CD8-positive, alpha-beta memory T cell (primary cell): ENCODE results near the gene YPEL4. TPM values are rescaled to one million over a fixed set of nuclear protein-coding genes. Genes with fewer than 3 reads are reported as not detected.

ENCODE experiments used
- CTCF ChIA-PET: fragments of 350-600 bp; sonication (Branson Sonifier 250); formaldehyde crosslinking; loops from one replicate; lab custom pipeline; 2021; ENCODE audit warnings: antibody characterized with exemption; lab: Charles Lee
- POLR2A ChIA-PET: fragments of 350-600 bp; sonication (Branson Sonifier 250); formaldehyde crosslinking; loops from one replicate; lab custom pipeline; 2021; ENCODE audit warnings: antibody characterized with exemption; lab: Charles Lee
- DNase-seq, 5 donors: peaks; one replicate each; pipeline versions ENCODE4 v3.0.0 to v3.0.0-alpha.2; 2020 to 2022; ENCODE audit warnings: mixed read lengths in 1 of 5
- H3K27ac ChIP-seq: one replicate; pipeline ENCODE4 v1.7.0; 2013; ENCODE audit warnings: low read depth, mild to moderate bottlenecking, low read length, moderate library complexity
- H3K27me3 ChIP-seq: 2 replicates; pipeline ENCODE4 v1.7.0; 2013; ENCODE audit warnings: low read length, mild to moderate bottlenecking; ENCODE audit not compliant: insufficient read depth, poor library complexity, severe bottlenecking
- H3K36me3 ChIP-seq: 2 replicates; pipeline ENCODE4 v1.7.0; 2013; ENCODE audit warnings: mild to moderate bottlenecking, low read length, moderate library complexity; ENCODE audit not compliant: insufficient read depth
- H3K4me1 ChIP-seq: 2 replicates; pipeline ENCODE4 v1.7.0; 2013; ENCODE audit warnings: mild to moderate bottlenecking, low read length, moderate library complexity; ENCODE audit not compliant: insufficient read depth
- H3K4me3 ChIP-seq: 2 replicates; pipeline ENCODE4 v1.7.0; 2013; ENCODE audit warnings: mild to moderate bottlenecking, low read length
- H3K9me3 ChIP-seq: 2 replicates; pipeline ENCODE4 v1.7.0; 2013; ENCODE audit warnings: mild to moderate bottlenecking, low read length
- H3K27ac Mint-ChIP-seq, 8 donors: one replicate each; pipeline ENCODE4 v1.8.0; 2020 to 2021; ENCODE audit warnings: mixed read lengths in 8 of 8, mild to moderate bottlenecking in 6 of 8, inconsistent platforms in 3 of 8, moderate library complexity in 3 of 8
- H3K27me3 Mint-ChIP-seq, 2 donors: one replicate each; pipeline ENCODE4 v1.8.0; 2020 to 2021; ENCODE audit warnings: mixed read lengths in 2 of 2, mild to moderate bottlenecking in 1 of 2, moderate library complexity in 1 of 2
- H3K36me3 Mint-ChIP-seq, 3 donors: one replicate each; pipeline ENCODE4 v1.8.0; 2020 to 2021; ENCODE audit warnings: mixed read lengths in 3 of 3, inconsistent platforms in 1 of 3, mild to moderate bottlenecking in 1 of 3
- H3K4me1 Mint-ChIP-seq, 3 donors: one replicate each; pipeline ENCODE4 v1.8.0; 2020 to 2021; ENCODE audit warnings: mixed read lengths in 3 of 3, inconsistent platforms in 1 of 3, mild to moderate bottlenecking in 1 of 3
- H3K4me3 Mint-ChIP-seq, 7 donors: one replicate each; pipeline ENCODE4 v1.8.0; 2020 to 2021; ENCODE audit warnings: mixed read lengths in 7 of 7, mild to moderate bottlenecking in 6 of 7, moderate library complexity in 4 of 7, inconsistent platforms in 2 of 7
- H3K9me3 Mint-ChIP-seq, 5 donors: one replicate each; pipeline ENCODE4 v1.8.0; 2020 to 2022; ENCODE audit warnings: mixed read lengths in 5 of 5, mild to moderate bottlenecking in 3 of 5, moderate library complexity in 2 of 5, inconsistent platforms in 1 of 5
- polyA plus RNA-seq: library from polyadenylated mRNA; unstranded; fragments of 300-500 nt; fragmentation: Illumina TruSeq; gene quantifications from one replicate; pipeline ENCODE4 v1.2.3, GENCODE V29; 2021
- total RNA-seq, 2 experiments: library from RNA; stranded (reverse); gene quantifications; one replicate each; pipeline ENCODE4 v1.2.3, GENCODE V29; 2021

The YPEL4 gene
- total and polyA plus RNA-seq, 3 experiments from 2014 or later, result 0.37 to 1.7 (median 1.0) TPM

GRCh38 chr11:57597916-57598830, 51.5 kb downstream of the YPEL4 start:
- no peaks in the 10 kb centered on the region for H3K36me3 Mint-ChIP-seq
- no peak for DNase-seq
- peaks cover 35 to 54% of the 10 kb centered on the region in 2 donors for H3K27me3 Mint-ChIP-seq
- Histone ChIP-seq H3K9me3 (no peaks in the 10 kb centered on the region), H3K27ac (no peak overlapping the region), H3K4me1 (no peaks in the 10 kb centered on the region), H3K36me3 (no peaks in the 10 kb centered on the region), H3K27me3 (peaks cover 14% of the 10 kb centered on the region), H3K4me3 (no peak overlapping the region)
- CTCF ChIA-PET, result interaction anchor here (0.6 kb wide), 1 partner anchor 21 kb away, joined by 4 read pairs; no protein-coding TSS in a partner anchor
- peak overlapping the region in 1 of 7 donors; percentile 54 for H3K4me3 Mint-ChIP-seq
- no peaks in the 10 kb centered on the region for H3K9me3 Mint-ChIP-seq
- peaks cover 0 to 3% (median 0%) of the 10 kb centered on the region in 3 donors for H3K4me1 Mint-ChIP-seq
- no peak overlapping the region for H3K27ac Mint-ChIP-seq
- POLR2A ChIA-PET, result no interaction called here

GRCh38 chr11:57597461-57597915, 52.2 kb downstream of the YPEL4 start, which contains the start of gene SERPING1:
SERPING1 (plus strand) TSS chr11:57597685; CDS start chr11:57598271, 586 bp downstream.
- no peaks in the 10 kb centered on the region for H3K4me1 ChIP-seq
- H3K27ac ChIP-seq, result no peak within 1 kb of the TSS
- H3K27me3 Mint-ChIP-seq, result peaks cover 35 to 58% of the 10 kb centered on the region in 2 donors
- H3K4me1 Mint-ChIP-seq, result peaks cover 0 to 3% (median 0%) of the 10 kb centered on the region in 3 donors
- CTCF ChIA-PET, result interaction anchor here (0.6 kb wide), 1 partner anchor 22 kb away, joined by 4 read pairs; no protein-coding TSS in a partner anchor
- no peaks in the 10 kb centered on the region for H3K9me3 ChIP-seq
- no peak within 1 kb of the TSS for H3K4me3 ChIP-seq
- no peak for DNase-seq
- no peaks in the 10 kb centered on the region for H3K9me3 Mint-ChIP-seq
- peak within 1 kb of the TSS in 1 of 7 donors; percentile 54 for H3K4me3 Mint-ChIP-seq
- H3K27ac Mint-ChIP-seq, result no peak within 1 kb of the TSS
- POLR2A ChIA-PET, result interaction anchor here (0.5 kb wide), 1 partner anchor 41 kb away, joined by 3 read pairs; no protein-coding TSS in a partner anchor
- no peaks in the 10 kb centered on the region for H3K36me3 ChIP-seq
- no peaks in the 10 kb centered on the region for H3K36me3 Mint-ChIP-seq
- H3K27me3 ChIP-seq, result peaks cover 14% of the 10 kb centered on the region

- H3K36me3 ChIP-seq, result no peaks in the 10 kb centered on the region
- POLR2A ChIA-PET, result no interaction called here
- peaks cover 14% of the 10 kb centered on the region for H3K27me3 ChIP-seq
- no peak overlapping the region for H3K27ac Mint-ChIP-seq
- H3K9me3 Mint-ChIP-seq, result no peaks in the 10 kb centered on the region
- peaks cover 0 to 3% (median 0%) of the 10 kb centered on the region in 3 donors for H3K4me1 Mint-ChIP-seq
- H3K36me3 Mint-ChIP-seq, result no peaks in the 10 kb centered on the region
- H3K4me3 ChIP-seq, result no peak overlapping the region
- H3K4me3 Mint-ChIP-seq, result no peak overlapping the region
- H3K9me3 ChIP-seq, result no peaks in the 10 kb centered on the region
- DNase-seq, result no peak
- CTCF ChIA-PET, result interaction anchor here (1.0 kb wide), 1 partner anchor 28 kb away, joined by 4 read pairs; the partner anchor contains the start of gene UBE2L6
- no peak overlapping the region for H3K27ac ChIP-seq
- H3K4me1 ChIP-seq, result no peaks in the 10 kb centered on the region
- peaks cover 37 to 53% of the 10 kb centered on the region in 2 donors for H3K27me3 Mint-ChIP-seq
Observed at GRCh38 chr11:57596266-57596885, 53.3 kb downstream of the YPEL4 start.

Other genes with a start within 250 kb of the YPEL4 start
- gene SLC43A3, start 222.8 kb downstream of the YPEL4 start, total RNA-seq, result 100 to 1,000 TPM; 434 to 447 TPM
- 32.6 TPM for gene SLC43A3, start 222.8 kb downstream of the YPEL4 start, polyA plus RNA-seq
- under 1 TPM; 0.24 to 0.27 TPM for gene RTN4RL2, start 189.4 kb downstream of the YPEL4 start, total RNA-seq
- 0.28 TPM for gene RTN4RL2, start 189.4 kb downstream of the YPEL4 start, polyA plus RNA-seq
- gene SLC43A1, start 134.2 kb downstream of the YPEL4 start, total RNA-seq, result 10 to 100 TPM; 24.2 to 25.3 TPM
- gene SLC43A1, start 134.2 kb downstream of the YPEL4 start, polyA plus RNA-seq, result 23.5 TPM
- gene TIMM10, start 119.2 kb downstream of the YPEL4 start, total RNA-seq, result 100 to 1,000 TPM; 151 to 154 TPM
- gene TIMM10, start 119.2 kb downstream of the YPEL4 start, polyA plus RNA-seq, result 72.2 TPM
- gene SMTNL1, start 112.3 kb downstream of the YPEL4 start, total RNA-seq, result not detected
- 0.16 TPM for gene SMTNL1, start 112.3 kb downstream of the YPEL4 start, polyA plus RNA-seq
- 10 to 100 TPM; 74.9 to 79.2 TPM for gene UBE2L6, start 82.2 kb downstream of the YPEL4 start, total RNA-seq
- 286 TPM for gene UBE2L6, start 82.2 kb downstream of the YPEL4 start, polyA plus RNA-seq
- gene SERPING1, start 52.2 kb downstream of the YPEL4 start, total RNA-seq, result not detected
- gene SERPING1, start 52.2 kb downstream of the YPEL4 start, polyA plus RNA-seq, result not detected
- 10 to 100 TPM; 22.4 to 23.4 TPM for gene CLP1, start 7.8 kb upstream of the YPEL4 start, total RNA-seq
- 8.2 TPM for gene CLP1, start 7.8 kb upstream of the YPEL4 start, polyA plus RNA-seq
- gene ZDHHC5, start 18.2 kb upstream of the YPEL4 start, total RNA-seq, result 10 to 100 TPM; 83.9 to 89.0 TPM
- 45.1 TPM for gene ZDHHC5, start 18.2 kb upstream of the YPEL4 start, polyA plus RNA-seq
- 10 to 100 TPM; 16.8 to 18.4 TPM for gene MED19, start 62.3 kb upstream of the YPEL4 start, total RNA-seq
- 19.7 TPM for gene MED19, start 62.3 kb upstream of the YPEL4 start, polyA plus RNA-seq
- 100 to 1,000 TPM; 129 to 131 TPM for gene TMX2, start 62.7 kb upstream of the YPEL4 start, total RNA-seq
- gene TMX2, start 62.7 kb upstream of the YPEL4 start, polyA plus RNA-seq, result 89.9 TPM
- 100 to 1,000 TPM; 272 to 276 TPM for gene SELENOH, start 91.6 kb upstream of the YPEL4 start, total RNA-seq
- gene SELENOH, start 91.6 kb upstream of the YPEL4 start, polyA plus RNA-seq, result 201 TPM
- not detected for gene BTBD18, start 101.9 kb upstream of the YPEL4 start, total RNA-seq
- gene BTBD18, start 101.9 kb upstream of the YPEL4 start, polyA plus RNA-seq, result 0.89 TPM
- 1 to 10 TPM; 3.1 to 4.4 TPM for gene CTNND1, start 111.9 kb upstream of the YPEL4 start, total RNA-seq
- gene CTNND1, start 111.9 kb upstream of the YPEL4 start, polyA plus RNA-seq, result 0.95 TPM